HepG2 (cell line): ENCODE results near the gene CHST11. TPM values are rescaled to one million over a fixed set of nuclear protein-coding genes. Genes with fewer than 3 reads are reported as not detected.

ENCODE experiments used
- ATAC-seq: fragments of 200-7000 bp; cut with Tn5 transposase; 3 replicates; pipeline ENCODE4 v1.9.1; 2020; ENCODE audit warnings: mild to moderate bottlenecking, moderate library complexity
- BruUV-seq: library from RNA; stranded (reverse); fragments of 400-500 nt; replicated peaks from 2 replicates; lab custom pipeline; 2021; lab: Mats Ljungman, UMichigan
- CTCF ChIA-PET: fragments of 300-600 bp; formaldehyde crosslinking; extraction: SDS; loops from one replicate; lab custom pipeline; 2021; ENCODE audit warnings: low total read pairs, inconsistent platforms, low intra/inter-chr PET ratio; lab: Yijun Ruan, JAX
- POLR2A ChIA-PET: fragments of 350-600 bp; sonication (Branson Sonifier 250); formaldehyde crosslinking; loops from one replicate; lab custom pipeline; 2020; ENCODE audit warnings: antibody characterized with exemption, inconsistent platforms; lab: Yijun Ruan, JAX
- DNase-seq: peaks from one replicate; pipeline ENCODE4 v3.0.0-alpha.2; 2015; ENCODE audit warnings: low spot score
- FAIRE-seq: peaks from 3 replicates; lab custom pipeline; 2011; peaks lifted over from hg19 to GRCh38; lab: Jason Lieb, UNC
- H2AFZ ChIP-seq: one replicate; pipeline ENCODE4 v1.6.1; 2011; ENCODE audit warnings: low read length, inconsistent platforms
- H3K27ac ChIP-seq: fragments of 300-600 bp; 3 replicates; pipeline ENCODE4 v1.8.0; 2011; ENCODE audit warnings: mixed run types, mild to moderate bottlenecking, mixed read lengths, low read length, inconsistent platforms; ENCODE audit not compliant: insufficient read depth; ENCODE audit errors: extremely low read length
- H3K27me3 ChIP-seq, 2 experiments: fragments of 200-600 bp in 1 of 2; 2 replicates in 1 of 2; 3 replicates in 1 of 2; pipeline versions ENCODE4 v1.6.0 to v1.8.0; 2011; ENCODE audit warnings: low read length in 2 of 2, mild to moderate bottlenecking in 2 of 2, moderate library complexity in 2 of 2, inconsistent platforms in 1 of 2; ENCODE audit not compliant: insufficient read depth in 2 of 2, control insufficient read depth in 1 of 2
- H3K36me3 ChIP-seq, 2 experiments: fragments of 200-600 bp in 1 of 2; replicated peaks in 1 of 2; 2 replicates in 1 of 2; 3 replicates in 1 of 2; pipeline versions ENCODE4 v1.5.1 to v1.8.0; 2011; ENCODE audit warnings: low read length in 2 of 2, inconsistent platforms in 1 of 2; ENCODE audit not compliant: insufficient read depth in 2 of 2, control insufficient read depth in 1 of 2
- H3K4me1 ChIP-seq: 2 replicates; pipeline ENCODE4 v1.5.1; 2012; ENCODE audit warnings: low read length, inconsistent platforms; ENCODE audit not compliant: insufficient read depth
- H3K4me2 ChIP-seq: 2 replicates; pipeline ENCODE4 v1.6.0; 2011; ENCODE audit warnings: low read depth, low read length, inconsistent platforms
- H3K4me3 ChIP-seq, 3 experiments: fragments of 200-600 bp in 1 of 3; sonication (generic), shearing (Covaris generic) in 1 of 3; replicated peaks in 1 of 3; 2 replicates each; pipeline ENCODE4 v1.5.1; 2011 to 2016; ENCODE audit warnings: low read length in 3 of 3, inconsistent platforms in 2 of 3, low read depth in 2 of 3, mild to moderate bottlenecking in 2 of 3, control low read depth in 1 of 3, mixed read lengths in 1 of 3; ENCODE audit not compliant: insufficient read depth in 1 of 3
- H3K79me2 ChIP-seq: one replicate; pipeline ENCODE4 v1.6.1; 2011; ENCODE audit warnings: low read length, inconsistent platforms; ENCODE audit not compliant: insufficient read depth
- H3K9ac ChIP-seq: 2 replicates; pipeline ENCODE4 v1.6.0; 2011; ENCODE audit warnings: mild to moderate bottlenecking, low read depth, low read length, inconsistent platforms; ENCODE audit not compliant: insufficient read depth
- H3K9me3 ChIP-seq: 2 replicates; pipeline ENCODE4 v1.5.1; 2012; ENCODE audit warnings: mild to moderate bottlenecking, low read length
- H4K20me1 ChIP-seq: 2 replicates; pipeline ENCODE4 v1.6.0; 2011; ENCODE audit warnings: inconsistent platforms, mild to moderate bottlenecking, low read length, moderate library complexity; ENCODE audit not compliant: insufficient read depth
- ATAD3A ChIP-seq: sonication (generic); formaldehyde crosslinking; IDR thresholded peaks from 2 replicates; pipeline ENCODE4 v1.4.0; 2020; ENCODE audit warnings: missing genetic modification reagents
- CCDC6 ChIP-seq: sonication (generic); formaldehyde crosslinking; IDR thresholded peaks from 2 replicates; pipeline ENCODE4 v1.8.1; 2022; ENCODE audit warnings: mild to moderate bottlenecking, missing genetic modification reagents, moderate library complexity
- KDM2A ChIP-seq: sonication (generic); formaldehyde crosslinking; IDR thresholded peaks from 2 replicates; pipeline ENCODE4 v1.4.0; 2020; ENCODE audit warnings: low read depth, missing genetic modification reagents, borderline replicate concordance
- MTF1 ChIP-seq: sonication (generic); formaldehyde crosslinking; IDR thresholded peaks from 2 replicates; pipeline ENCODE4 v1.5.0; 2020; ENCODE audit warnings: missing genetic modification reagents
- PAX8 ChIP-seq: sonication (generic); formaldehyde crosslinking; IDR thresholded peaks from 2 replicates; pipeline ENCODE4 v1.8.0; 2022; ENCODE audit warnings: mild to moderate bottlenecking, missing genetic modification reagents, borderline replicate concordance
- PHF20 ChIP-seq: sonication (generic); formaldehyde crosslinking; IDR thresholded peaks from 2 replicates; pipeline ENCODE4 v1.5.0; 2020; ENCODE audit warnings: mild to moderate bottlenecking, missing genetic modification reagents
- TFDP1 ChIP-seq: IDR thresholded peaks from 2 replicates; pipeline ENCODE4 v1.6.1; 2016; ENCODE audit warnings: missing compliant biosample characterization, missing genetic modification reagents, borderline replicate concordance
- U2AF2 ChIP-seq: fragments of 200-400 bp; formaldehyde crosslinking; IDR thresholded peaks from 2 replicates; pipeline ENCODE4 v1.6.1; 2017; ENCODE audit warnings: low read depth, mild to moderate bottlenecking, low read length
- ZFP90 ChIP-seq: sonication (generic); formaldehyde crosslinking; IDR thresholded peaks from 2 replicates; pipeline ENCODE4 v1.8.0; 2022; ENCODE audit warnings: missing genetic modification reagents, mild to moderate bottlenecking, inconsistent platforms, borderline replicate concordance
- ZNF33B ChIP-seq: sonication (generic); formaldehyde crosslinking; IDR thresholded peaks from 2 replicates; pipeline ENCODE4 v1.5.1; 2020; ENCODE audit warnings: mild to moderate bottlenecking, missing genetic modification reagents
- ZNF562 ChIP-seq: sonication (generic); formaldehyde crosslinking; IDR thresholded peaks from 2 replicates; pipeline ENCODE4 v1.8.0; 2022; ENCODE audit warnings: missing genetic modification reagents, borderline replicate concordance
- ZNF737 ChIP-seq: sonication (generic); formaldehyde crosslinking; IDR thresholded peaks from 2 replicates; pipeline ENCODE4 v1.5.0; 2020; ENCODE audit warnings: missing genetic modification reagents, mild to moderate bottlenecking, borderline replicate concordance
- ZNF773 ChIP-seq: sonication (generic); formaldehyde crosslinking; IDR thresholded peaks from 2 replicates; pipeline ENCODE4 v1.4.0; 2020; ENCODE audit warnings: missing genetic modification reagents, borderline replicate concordance
- WGBS: methylation state at CpG from one replicate; pipeline ENCODE4 v1.1.6; 2017; ENCODE audit warnings: low lambda C conversion rate; 5-methylcytosine and 5-hydroxymethylcytosine counted together
- in situ Hi-C: cut with HindIII; loops from 2 replicates; pipeline ENCODE4 v1.10.0; 2017; ENCODE audit warnings: low pct_unique_long_range_greater_than_20kb; ENCODE audit not compliant: extremely low pct_ligation_motif_present
- intact Hi-C: fragments of 100-400 bp; cut with micrococcal nuclease; formaldehyde crosslinking; loops from one replicate; pipeline ENCODE4 v1.10.0; 2022; ENCODE audit not compliant: unreplicated experiment
- polyA plus RNA-seq, 8 experiments: library from polyadenylated mRNA; depleted of rRNA in 3 of 8; stranded (reverse) in 7 of 8; unstranded in 1 of 8; fragments of >200 nt; fragmentation: Illumina TruSeq in 4 of 8; extraction: Trizol in 4 of 8; gene quantifications; 2 replicates each; pipeline versions ENCODE4 v1.2.1 to v1.2.3, GENCODE V29; 2011 to 2016; ENCODE audit warnings: low read depth in 4 of 8, missing spikeins in 1 of 8, mixed read lengths in 1 of 8; ENCODE audit not compliant: insufficient read depth in 1 of 8
- total RNA-seq, 5 experiments: library from RNA; depleted of rRNA; stranded (reverse); fragments of >200 nt; fragmentation: Illumina TruSeq; extraction: Trizol; gene quantifications; 2 replicates each; pipeline ENCODE4 v1.2.3, GENCODE V29; 2016; ENCODE audit warnings: low read depth in 1 of 5

CHST11 gene
- total and polyA plus RNA-seq, 2 of the 13 experiments (the other 11 are each of a cell fraction or from before 2014, with no cell fraction given) = 0.15 TPM; not detected in 1

- BruUV-seq = no TSS peak
- no peak overlapping the region for H2AFZ ChIP-seq
- 46% methylated on average over 7 of the region's 7 CpGs for WGBS
- no peak overlapping the region for H3K9ac ChIP-seq
- H3K4me2 ChIP-seq = no peak overlapping the region
- H3K9me3 ChIP-seq = no peaks in the 10 kb centered on the region
- H3K27ac ChIP-seq = no peak overlapping the region
- FAIRE-seq (no peak), ATAC-seq (no peak), DNase-seq (no peak)
- H3K79me2 ChIP-seq = no peaks in the 10 kb centered on the region
- intact Hi-C loops = no loop called here
- POLR2A ChIA-PET = no interaction called here
- TF ChIP-seq ATAD3A (no peak), ZNF773 (CRISPR knock-in tag) (no peak), ZNF33B (CRISPR knock-in tag) (no peak), MTF1 (no peak), ZNF562 (CRISPR knock-in tag) (no peak), CCDC6 (CRISPR knock-in tag) (no peak), U2AF2 (no peak), TFDP1 (no peak), PAX8 (CRISPR knock-in tag) (no peak), ZNF737 (CRISPR knock-in tag) (no peak), PHF20 (no peak), ZFP90 (no peak), KDM2A (CRISPR knock-in tag) (no peak)
- peaks cover 2 to 22% of the 10 kb centered on the region in 2 experiments; a peak in 3 of 5 replicates for H3K27me3 ChIP-seq
- no peaks in the 10 kb centered on the region for H3K4me1 ChIP-seq
- in situ Hi-C loops = no loop called here
- H3K4me3 ChIP-seq = no peak overlapping the region
- H4K20me1 ChIP-seq = no peaks in the 10 kb centered on the region
- CTCF ChIA-PET = no interaction called here
- no peaks in the 10 kb centered on the region for H3K36me3 ChIP-seq
Observed at GRCh38 chr12:104682790-104683279, 226.1 kb downstream of the CHST11 start.
